Heart left ventricle (tissue), 16 donors: Measurements from ENCODE around the gene LRRC58. TPM values are rescaled to one million over a fixed set of nuclear protein-coding genes. Genes with fewer than 3 reads are reported as not detected.

Experiments used
- ATAC-seq, 4 donors: fragments of 200-7000 bp; cut with Tn5 transposase; one replicate each; pipeline ENCODE4 v1.9.1; 2020 to 2022; ENCODE audit warnings: moderate library complexity in 4 of 4, mild to moderate bottlenecking in 3 of 4, moderate number of reproducible peaks in 1 of 4
- DNase-seq, 5 donors: peaks; one replicate each; pipeline ENCODE4 v3.0.0-alpha.2; 2020
- H3K27ac ChIP-seq, 12 donors: fragments of 200-600 bp; sonication (generic) in 4 of 12; one replicate each; pipeline versions ENCODE4 v1.5.0 to v1.8.0; 2016 to 2022; ENCODE audit warnings: mild to moderate bottlenecking in 2 of 12
- H3K27me3 ChIP-seq, 9 donors: fragments of 200-600 bp; sonication (generic) in 2 of 9; one replicate each; pipeline versions ENCODE4 v1.5.1 to v1.8.0; 2016 to 2022; ENCODE audit warnings: mild to moderate bottlenecking in 3 of 9
- H3K36me3 ChIP-seq, 9 donors: fragments of 200-600 bp; sonication (generic) in 2 of 9; one replicate each; pipeline versions ENCODE4 v1.5.0 to v1.8.0; 2018 to 2022; ENCODE audit warnings: mild to moderate bottlenecking in 2 of 9
- H3K4me1 ChIP-seq, 12 donors: fragments of 200-600 bp; sonication (generic) in 4 of 12; one replicate each; pipeline versions ENCODE4 v1.5.0 to v1.8.0; 2016 to 2022; ENCODE audit warnings: mild to moderate bottlenecking in 3 of 12
- H3K4me3 ChIP-seq, 12 donors: fragments of 200-600 bp; sonication (generic) in 4 of 12; one replicate each; pipeline versions ENCODE4 v1.5.0 to v1.8.0; 2017 to 2022; ENCODE audit warnings: mild to moderate bottlenecking in 9 of 12, moderate library complexity in 4 of 12
- H3K9me3 ChIP-seq, 12 donors: fragments of 200-600 bp; sonication (generic) in 4 of 12; one replicate each; pipeline versions ENCODE4 v1.5.0 to v1.8.0; 2016 to 2022; ENCODE audit warnings: mild to moderate bottlenecking in 1 of 12
- CTCF ChIP-seq, 12 donors: fragments of 200-600 bp; sonication (generic) in 4 of 12; IDR thresholded peaks; one replicate each; pipeline versions ENCODE4 v1.5.0 to v1.8.0; 2018 to 2022; ENCODE audit warnings: antibody characterized with exemption in 12 of 12, mild to moderate bottlenecking in 5 of 12
- POLR2A ChIP-seq, 2 donors: fragments of 450-650 bp; IDR thresholded peaks; one replicate each; pipeline ENCODE4 v1.6.1; 2017; ENCODE audit warnings: antibody characterized with exemption in 2 of 2, mild to moderate bottlenecking in 2 of 2, moderate library complexity in 2 of 2
- WGBS, 4 donors: extraction: QIAGEN DNeasy Blood & Tissue Kit in 2 of 4; methylation state at CpG; one replicate each; pipeline versions ENCODE4 v1.1.5 to v1.1.7; 2013 to 2018; 5-methylcytosine and 5-hydroxymethylcytosine counted together
- intact Hi-C, 10 donors: fragments of 100-400 bp; cut with DNase I; formaldehyde crosslinking; loops; one replicate each; pipeline versions ENCODE4 v1.11.1 to v1.14.2; 2022
- polyA plus RNA-seq, 2 donors: library from polyadenylated mRNA; stranded (reverse); fragments of 200-250 nt; gene quantifications; one replicate each; pipeline ENCODE4 v1.2.3, GENCODE V29; 2013
- total RNA-seq, 9 donors: library from RNA; depleted of rRNA in 2 of 9; stranded (reverse); fragments of >200 nt in 2 of 9; fragmentation: NEBNext Ultra II Directional in 3 of 9; extraction: Animal tissue kit (Norgen Biotek cat#: 25700) in 3 of 9; gene quantifications; one replicate each; pipeline versions ENCODE4 v1.1.0 to v1.2.4, GENCODE V29; 2016 to 2023
- donor health status: ischemic (EF 13 %, LVEDD 7.1; RV severe dilation, severe dysfunction).
- donor health status: healthy with polysubstance abuse.
- donor health status: DM: no; HTN: yes; CAD: no.
- donor health status: DM: no; HTN: no; CAD: no.
- donor health status: ischemic (EF 25% LVEDD 6.9; RV normal size, moderate dysfunction).
- donor health status: ischemic (EF 25% LVEDD 5.7; RV mildly dilated, moderate dysfunction).
- donor health status: healthy.
- donor health status: DM: yes; HTN: yes; CAD: no.
- donor health status: ischemic (EF 35%, LVEDD 5.7; RV mildly dilated, moderate dysfunction).
- donor health status: nonischemic (EF 11% LVEDD 7.7; RV severe dilation, severe dysfunction).
- donor health status: DM: yes; HTN: yes; CAD: no.
- donor health status: PGD.
- donor health status: ischemic (EF 29% LVEDD 5.4; RV normal size, mild dysfunction).
- donor health status: nonischemic (EF 23%, LVEDD 6.1; RV moderate dilation, normal function).

The LRRC58 gene
- total and polyA plus RNA-seq, 11 donors = 2.3 to 17.9 (median 9.1) TPM

GRCh38 chr3:120352017-120352416 lies 2.9 kb upstream of the LRRC58 start:
- ATAC-seq (no peak), DNase-seq (no peak)
- peaks cover 0 to 27% (median 14%) of the 10 kb centered on the region in 12 donors for H3K4me1 ChIP-seq
- WGBS, 4 donors = 93 to 95% (median 93%) methylated on average over 4 of the region's 4 CpGs
- no peaks in the 10 kb centered on the region for H3K9me3 ChIP-seq
- H3K36me3 ChIP-seq = peaks cover 0 to under 1% (median 0%) of the 10 kb centered on the region in 9 donors
- intact Hi-C loops = no loop called here
- H3K4me3 ChIP-seq = no peak overlapping the region
- H3K27ac ChIP-seq = no peak overlapping the region
- TF ChIP-seq CTCF (IDR thresholded peaks at IDR 0.05) = no peak
- no peak for TF ChIP-seq POLR2A (IDR thresholded peaks at IDR 0.05)
- H3K27me3 ChIP-seq = no peaks in the 10 kb centered on the region

DNA sequence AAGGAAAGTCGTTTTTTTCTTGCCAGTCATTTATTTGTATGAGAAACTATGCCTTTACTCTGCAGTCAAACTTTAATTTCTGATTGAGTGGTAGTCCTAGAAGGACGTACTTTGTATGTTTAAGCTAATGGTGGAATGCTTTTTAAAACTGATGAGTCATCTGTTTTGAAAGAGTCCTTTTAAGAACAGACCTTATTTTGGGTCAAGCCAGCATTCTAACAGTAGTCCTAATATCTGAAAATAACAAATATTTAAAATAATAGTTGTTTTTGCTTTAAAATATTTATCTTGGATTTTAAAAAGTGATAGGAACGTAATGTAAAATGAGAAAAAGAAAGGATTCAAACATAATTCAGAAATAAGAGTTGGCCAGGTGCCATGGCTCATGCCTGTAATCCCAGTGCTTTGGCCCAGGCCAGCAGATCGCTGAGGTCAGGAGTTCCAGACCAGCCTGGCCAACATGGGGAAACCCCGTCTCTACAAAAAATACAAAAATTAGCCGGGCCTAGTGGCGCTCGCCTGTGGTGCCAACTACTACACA lies 1.3 kb upstream of the LRRC58 start:
- Histone ChIP-seq H3K4me3 (peak overlapping the region in 10 of 12 donors; percentile 69 to 97 (median 86)), H3K4me1 (peaks cover 0 to 31% (median 16%) of the 10 kb centered on the region in 12 donors), H3K9me3 (no peaks in the 10 kb centered on the region), H3K27me3 (no peaks in the 10 kb centered on the region), H3K27ac (peak overlapping the region in 7 of 12 donors; percentile 86 to 94 (median 89)), H3K36me3 (peaks cover 0 to 6% (median 0%) of the 10 kb centered on the region in 9 donors)
- TF ChIP-seq CTCF (IDR thresholded peaks at IDR 0.05) = no peak
- TF ChIP-seq POLR2A (IDR thresholded peaks at IDR 0.05) = no peak
- WGBS, 4 donors = 52 to 71% (median 64%) methylated on average over 8 of the region's 8 CpGs
- DNase-seq (peak in 1 of 5 donors; percentile 33), ATAC-seq (no peak)
- intact Hi-C loops = no loop called here

DNA sequence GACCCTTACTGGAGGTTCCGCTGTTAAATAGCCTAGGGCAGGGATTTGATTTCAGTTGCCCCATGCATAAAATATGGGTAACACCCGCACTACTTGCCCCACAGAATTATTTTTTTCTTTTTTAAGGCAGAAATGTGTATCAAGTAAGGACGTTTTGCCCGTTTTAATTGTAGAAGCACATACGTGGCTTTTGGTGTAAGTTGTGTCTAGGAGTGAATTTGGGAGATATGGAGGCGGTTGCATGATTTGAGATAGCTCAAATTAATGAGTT lies 636 bp upstream of the LRRC58 start:
- Histone ChIP-seq H3K4me3 (peak overlapping the region; percentile 69 to 97 (median 84)), H3K4me1 (peaks cover 0 to 37% (median 16%) of the 10 kb centered on the region in 12 donors), H3K27ac (peak overlapping the region; percentile 80 to 94 (median 88)), H3K9me3 (no peaks in the 10 kb centered on the region), H3K27me3 (no peaks in the 10 kb centered on the region), H3K36me3 (peaks cover 0 to 9% (median 0%) of the 10 kb centered on the region in 9 donors)
- WGBS, 4 donors = 4 to 7% (median 6%) methylated on average over 6 of the region's 6 CpGs
- TF ChIP-seq CTCF (IDR thresholded peaks at IDR 0.05) = no peak
- TF ChIP-seq POLR2A (IDR thresholded peaks at IDR 0.05) = no peak
- DNase-seq = no peak
- intact Hi-C loops = loop anchor here in 6 of 10 donors (1.0 to 10.0 kb wide), 10 partner anchors 53 to 209 kb away; no protein-coding TSS in a partner anchor
- peak in 1 of 4 donors; percentile 7 for ATAC-seq

DNA sequence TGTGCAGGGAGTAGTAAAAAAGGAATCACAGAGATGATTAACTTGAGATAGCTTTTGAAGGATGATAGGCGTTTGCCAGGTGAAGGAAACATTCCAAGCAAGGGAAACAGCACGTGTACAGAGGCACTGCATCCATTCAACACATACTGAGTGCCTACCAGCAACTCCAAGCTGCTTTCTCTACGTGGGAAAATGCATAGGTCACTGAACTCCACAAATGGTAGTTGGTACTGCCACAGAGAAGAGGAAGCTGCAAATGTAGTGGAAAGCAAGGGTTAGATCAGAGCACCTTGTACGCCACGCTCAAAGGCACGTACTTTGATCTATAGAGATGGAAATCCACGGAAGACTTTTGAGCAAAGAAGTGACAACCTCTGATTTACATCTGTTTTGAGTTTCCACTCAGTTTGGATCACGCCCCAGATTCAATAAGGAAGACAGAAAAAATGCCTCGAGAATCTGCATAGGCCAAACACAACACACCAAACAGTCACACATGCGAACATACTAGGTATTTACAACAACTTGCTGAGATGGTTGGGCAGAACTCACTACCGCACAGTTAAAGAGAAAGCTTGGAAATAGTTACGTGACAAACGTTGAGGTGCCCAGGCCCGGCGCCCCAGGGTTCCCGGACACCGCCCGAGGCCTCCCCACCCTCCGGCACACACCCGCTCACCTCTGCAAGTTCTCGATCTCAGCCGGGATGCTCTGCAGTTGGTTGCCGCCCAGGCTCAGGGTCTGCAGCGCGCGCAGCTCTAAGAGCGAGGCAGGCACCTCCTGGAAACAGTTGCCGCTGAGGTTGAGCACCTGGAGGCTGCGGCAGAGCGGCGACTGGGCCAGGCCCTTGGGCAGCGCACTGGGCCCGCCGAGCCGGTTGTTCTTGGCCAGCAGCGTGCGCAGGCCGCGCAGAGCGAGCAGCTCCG lies 826 bp downstream of the LRRC58 start:
- ATAC-seq = no peak
- Histone ChIP-seq H3K27me3 (no peaks in the 10 kb centered on the region), H3K27ac (peak overlapping the region; percentile 80 to 94 (median 88)), H3K9me3 (no peaks in the 10 kb centered on the region), H3K36me3 (peaks cover 0 to 13% (median 0%) of the 10 kb centered on the region in 9 donors), H3K4me1 (peaks cover 0 to 47% (median 16%) of the 10 kb centered on the region in 12 donors), H3K4me3 (peak overlapping the region; percentile 69 to 97 (median 84))
- no peak for DNase-seq
- TF ChIP-seq CTCF (IDR thresholded peaks at IDR 0.05) = no peak
- TF ChIP-seq POLR2A (IDR thresholded peaks at IDR 0.05) = no peak
- intact Hi-C loops = loop anchor here in 6 of 10 donors (2.0 to 10.0 kb wide), 9 partner anchors 54 to 210 kb away; no protein-coding TSS in a partner anchor
- WGBS, 4 donors = 2 to 10% (median 4%) methylated on average over 16 to 41 of the region's 41 CpGs
